ELR (cell line): ENCODE results near the gene AGO1.

Experiments used
- DNase-seq: peaks from one replicate; pipeline ENCODE4 v3.0.0-alpha.2; 2015; ENCODE audit warnings: low read depth

AGO1 gene

GRCh38 chr1:35882945-35883634, at the start of gene AGO1:
Gene AGO1 (plus strand): TSS chr1:35883209. CDS start chr1:35883422, 213 bp downstream.
- DNase-seq, result peak; percentile 94

- DNase-seq, result no peak
Measured at GRCh38 chr1:35833395-35833794, 49.6 kb upstream of the AGO1 start.

GRCh38 chr1:35834218-35834617, 48.8 kb upstream of the AGO1 start:
- no peak for DNase-seq

- no peak for DNase-seq
Measured at GRCh38 chr1:35835398-35835797, 47.6 kb upstream of the AGO1 start.

- DNase-seq, result no peak
Measured at GRCh38 chr1:35836734-35837133, 46.3 kb upstream of the AGO1 start.

GRCh38 chr1:35838693-35839245, 44.2 kb upstream of the AGO1 start:
- DNase-seq, result no peak

- DNase-seq, result no peak
Measured at GRCh38 chr1:35844826-35845225, 38.2 kb upstream of the AGO1 start.

- no peak for DNase-seq
Measured at GRCh38 chr1:35845766-35846165, 37.2 kb upstream of the AGO1 start.

- DNase-seq, result no peak
Measured at GRCh38 chr1:35847935-35848565, 35.0 kb upstream of the AGO1 start.

GRCh38 chr1:35850051-35850450, 33.0 kb upstream of the AGO1 start:
- no peak for DNase-seq

GRCh38 chr1:35850716-35851115, 32.3 kb upstream of the AGO1 start:
- no peak for DNase-seq

- DNase-seq, result no peak
Measured at GRCh38 chr1:35851132-35851869, 31.7 kb upstream of the AGO1 start.

GRCh38 chr1:35852241-35852640, 30.8 kb upstream of the AGO1 start:
- no peak for DNase-seq

GRCh38 chr1:35854989-35855700, 27.9 kb upstream of the AGO1 start:
- DNase-seq, result no peak

GRCh38 chr1:35856964-35857363, 26.0 kb upstream of the AGO1 start:
- no peak for DNase-seq

- peak; percentile 39 for DNase-seq
Measured at GRCh38 chr1:35857830-35858229, 25.2 kb upstream of the AGO1 start.

GRCh38 chr1:35860696-35861095, 22.3 kb upstream of the AGO1 start:
- DNase-seq, result no peak

- no peak for DNase-seq
Measured at GRCh38 chr1:35863136-35863535, 19.9 kb upstream of the AGO1 start.

- no peak for DNase-seq
Measured at GRCh38 chr1:35863881-35864625, 19.0 kb upstream of the AGO1 start.

- DNase-seq, result no peak
Measured at GRCh38 chr1:35864813-35865212, 18.2 kb upstream of the AGO1 start.

- DNase-seq, result no peak
Measured at GRCh38 chr1:35866991-35867390, 16.0 kb upstream of the AGO1 start.
